GM21825 (cell line): ENCODE data around the gene VAV2.

Experiments used
- ATAC-seq: cut with Tn5 transposase; IDR thresholded peaks from one replicate; pipeline ENCODE4 v1.9.1; 2021; ENCODE audit warnings: mild to moderate bottlenecking, moderate library complexity; ENCODE audit not compliant: unreplicated experiment

Gene VAV2

GRCh38 chr9:133718563-133719315, 273.4 kb downstream of the VAV2 start:
- ATAC-seq = no peak

GRCh38 chr9:133717113-133718031, 274.8 kb downstream of the VAV2 start:
- ATAC-seq = no peak

- ATAC-seq = no peak
These were observed 275.5 kb downstream of the VAV2 start for GRCh38 chr9:133716564-133717112.

- no peak for ATAC-seq
These were observed 276.1 kb downstream of the VAV2 start for GRCh38 chr9:133715866-133716563.

- ATAC-seq = no peak
These were observed 276.7 kb downstream of the VAV2 start for GRCh38 chr9:133715295-133715865.

- ATAC-seq = no peak
These were observed 277.4 kb downstream of the VAV2 start for GRCh38 chr9:133714606-133715294.

- no peak for ATAC-seq
These were observed 278.1 kb downstream of the VAV2 start for GRCh38 chr9:133713960-133714495.

GRCh38 chr9:133713150-133713959, 278.8 kb downstream of the VAV2 start:
- no peak for ATAC-seq

GRCh38 chr9:133712221-133713100, 279.7 kb downstream of the VAV2 start:
- ATAC-seq = no peak
